Measurements from ENCODE around the gene USP48. TPM values are rescaled to one million over a fixed set of nuclear protein-coding genes. Genes with fewer than 3 reads are reported as not detected.
A peak's percentile ranks its signal among the peaks of the same experiment; 100 is the strongest.

The USP48 gene
- total RNA-seq, 1 experiment from 2014 or later = 84.8 TPM

- Histone ChIP-seq H3K56ac (ENCODE audit: insufficient read length, low read depth, low read length) (no peak overlapping the region), H3K23ac (ENCODE audit: insufficient read length, low read depth, low read length) (no peak overlapping the region), H3K4me2 (ENCODE audit: insufficient read depth, insufficient read length, low read length) (no peak overlapping the region), H4K8ac (replicated peaks; ENCODE audit: insufficient read length, low read depth, low read length) (no peak overlapping the region), H3K18ac (ENCODE audit: insufficient read length, low read depth, low read length) (no peak overlapping the region), H2AFZ (ENCODE audit: low read length) (no peak overlapping the region), H3T11ph (ENCODE audit: low read length) (no peak overlapping the region), H3K27ac (ENCODE audit: insufficient read length, low read depth, low read length) (no peak overlapping the region), H3K23me2 (ENCODE audit: insufficient read length, low read depth, low read length, poor library complexity, severe bottlenecking) (no peaks in the 10 kb centered on the region), H2BK120ac (ENCODE audit: low read depth, low read length, poor library complexity, severe bottlenecking) (no peak overlapping the region), H2AK5ac (ENCODE audit: insufficient read length, low read length) (no peak overlapping the region), H3K9me3 (ENCODE audit: control insufficient read depth, low read depth, low read length) (no peaks in the 10 kb centered on the region), H3K79me1 (ENCODE audit: insufficient read depth, low read depth, low read length, poor library complexity, severe bottlenecking) (no peaks in the 10 kb centered on the region), H2BK15ac (ENCODE audit: low read depth, low read length) (no peak overlapping the region), H2BK20ac (ENCODE audit: low read depth, low read length, poor library complexity, severe bottlenecking) (no peak overlapping the region), H3K9ac (ENCODE audit: extremely low read depth, insufficient read length, low read length) (no peak overlapping the region), H3K14ac (ENCODE audit: insufficient read depth, low read length) (no peak overlapping the region), H2BK5ac (ENCODE audit: insufficient read length, low read length) (no peak overlapping the region), H3K79me2 (ENCODE audit: insufficient read depth, low read length) (no peaks in the 10 kb centered on the region), H3K27me3 (ENCODE audit: insufficient read depth, low read length) (no peaks in the 10 kb centered on the region), H3K4me1 (ENCODE audit: insufficient read depth, low read length) (peaks cover 2% of the 10 kb centered on the region), H4K91ac (ENCODE audit: insufficient read length, low read depth, low read length) (no peak overlapping the region), H4K20me1 (ENCODE audit: control insufficient read depth, insufficient read depth, insufficient read length) (no peaks in the 10 kb centered on the region), H3K4ac (ENCODE audit: low read depth, low read length) (no peak overlapping the region), H2BK12ac (ENCODE audit: insufficient read length, low read depth, low read length) (no peak overlapping the region), H4K5ac (ENCODE audit: insufficient read length, low read depth, low read length) (no peak overlapping the region)
- TF ChIP-seq CTCF (conservative IDR thresholded peaks at IDR 0.05) = no peak
- WGBS (ENCODE audit: extremely low coverage, insufficient read length, low lambda C conversion rate) = no CpG with 5 or more reads among the region's 8 CpGs
- peak overlapping the region in 1 of 2 experiments; percentile 8; a peak in 2 of 5 replicates for H3K4me3 Mint-ChIP-seq
- H3K27ac Mint-ChIP-seq = peak overlapping the region in 2 of 3 experiments; percentile 2 to 87; a peak in 3 of 7 replicates
- H3K9me3 Mint-ChIP-seq = no peaks in the 10 kb centered on the region
- peak; percentile 63 for DNase-seq
- H3K27me3 Mint-ChIP-seq (ENCODE audit: low read depth) = no peaks in the 10 kb centered on the region
- peaks cover 16 to 44% (median 41%) of the 10 kb centered on the region in 3 experiments; a peak in 6 of 7 replicates for H3K36me3 Mint-ChIP-seq (ENCODE audit: insufficient read depth in 1 of 3, low read depth in 3 of 3)
- peaks cover 18 to 25% of the 10 kb centered on the region in 2 experiments for H3K4me1 Mint-ChIP-seq
These were observed 76.7 kb downstream of the USP48 start for GRCh38 chr1:21706151-21706835.
